Neural cell (in vitro differentiated cells): Measurements from ENCODE around the gene MNS1.

ENCODE experiments used
- CTCF ChIP-seq: fragments of 450-650 bp; IDR thresholded peaks from 2 replicates; pipeline ENCODE4 v1.5.1; 2014; ENCODE audit warnings: antibody characterized with exemption, mild to moderate bottlenecking, moderate library complexity; ENCODE audit not compliant: poor library complexity, severe bottlenecking
- EP300 ChIP-seq: fragments of 450-650 bp; conservative IDR thresholded peaks from 2 replicates; pipeline ENCODE4 v1.6.1; 2014; ENCODE audit warnings: antibody characterized with exemption, mild to moderate bottlenecking, moderate library complexity; ENCODE audit not compliant: poor library complexity, severe bottlenecking
- SMC3 ChIP-seq: fragments of 450-650 bp; conservative IDR thresholded peaks from 2 replicates; pipeline ENCODE4 v1.6.1; 2014; ENCODE audit warnings: antibody characterized with exemption, mild to moderate bottlenecking, moderate library complexity; ENCODE audit not compliant: poor library complexity

- TF ChIP-seq EP300: no peak
- TF ChIP-seq SMC3: no peak
- no peak for TF ChIP-seq CTCF
Observed at GRCh38 chr15:56390739-56391267, 74.1 kb downstream of the MNS1 start.
